HG03457 (cell line): ENCODE measurements around the gene ASTN2.

ENCODE experiments used
- ATAC-seq: cut with Tn5 transposase; IDR thresholded peaks from one replicate; pipeline ENCODE4 v1.9.1; 2021; ENCODE audit warnings: moderate number of reproducible peaks; ENCODE audit not compliant: unreplicated experiment

The ASTN2 gene

GRCh38 chr9:116596646-116597045, 818.2 kb downstream of the ASTN2 start:
- no peak for ATAC-seq

GRCh38 chr9:116594547-116594946, 820.3 kb downstream of the ASTN2 start:
- no peak for ATAC-seq

DNA sequence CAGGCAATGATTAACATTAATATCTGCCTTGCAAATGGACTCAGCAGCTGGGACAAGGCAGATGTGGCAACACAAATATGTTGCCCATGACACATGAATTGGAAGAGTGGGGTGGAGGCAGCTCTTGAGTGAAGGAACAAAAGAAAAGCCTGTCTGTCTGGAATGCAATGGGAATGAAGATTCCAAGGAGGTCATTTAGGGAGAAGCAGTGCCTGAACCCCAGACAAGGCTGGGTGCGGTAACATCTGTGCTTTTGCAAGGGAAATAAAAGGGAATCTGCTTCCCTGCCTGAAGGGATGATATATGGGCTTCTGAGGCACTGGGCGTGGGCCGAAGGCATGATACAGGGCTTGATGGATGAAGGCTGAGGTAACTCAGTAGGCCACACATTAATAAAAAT, 821.9 kb downstream of the ASTN2 start:
- no peak for ATAC-seq

- ATAC-seq = no peak
Measured at GRCh38 chr9:116589392-116590354, 825.2 kb downstream of the ASTN2 start.

DNA sequence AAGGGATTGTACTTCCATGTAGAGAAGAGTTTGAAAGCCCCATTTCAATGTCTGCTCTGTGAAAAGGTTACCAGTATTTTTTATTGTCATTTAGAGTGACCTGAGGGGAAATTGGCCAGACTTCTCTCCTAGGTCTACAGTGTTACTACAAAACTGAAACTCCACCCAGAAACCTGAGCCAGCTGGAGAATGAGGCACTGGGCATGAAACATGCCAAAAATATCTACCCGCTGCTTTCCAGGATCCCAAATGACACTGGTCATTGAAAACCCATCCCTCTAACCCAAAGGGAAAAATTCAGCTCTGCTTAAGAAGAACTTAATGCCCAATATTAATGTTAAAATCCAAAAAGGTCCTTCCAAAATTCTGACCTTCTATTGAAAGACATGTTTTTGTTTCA, 826.9 kb downstream of the ASTN2 start:
- no peak for ATAC-seq

DNA sequence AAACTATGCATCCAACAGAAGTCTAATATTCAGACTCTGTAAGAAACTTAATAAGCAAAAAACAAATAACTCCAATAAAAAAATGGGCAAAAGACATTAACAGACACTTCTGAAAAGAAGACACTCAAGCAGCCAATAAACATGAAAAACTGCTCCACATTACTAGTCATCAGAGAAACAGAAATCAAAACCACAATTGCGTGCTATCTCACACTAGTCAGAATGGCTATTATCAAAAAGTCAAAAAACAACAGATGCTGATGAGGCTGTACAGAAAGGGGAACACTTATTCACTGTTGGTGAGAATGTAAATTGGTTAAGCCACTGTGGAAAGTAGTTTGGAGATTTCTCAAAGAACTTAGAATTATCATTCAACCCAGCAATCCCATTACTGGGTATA, 829.0 kb downstream of the ASTN2 start:
- ATAC-seq = no peak

DNA sequence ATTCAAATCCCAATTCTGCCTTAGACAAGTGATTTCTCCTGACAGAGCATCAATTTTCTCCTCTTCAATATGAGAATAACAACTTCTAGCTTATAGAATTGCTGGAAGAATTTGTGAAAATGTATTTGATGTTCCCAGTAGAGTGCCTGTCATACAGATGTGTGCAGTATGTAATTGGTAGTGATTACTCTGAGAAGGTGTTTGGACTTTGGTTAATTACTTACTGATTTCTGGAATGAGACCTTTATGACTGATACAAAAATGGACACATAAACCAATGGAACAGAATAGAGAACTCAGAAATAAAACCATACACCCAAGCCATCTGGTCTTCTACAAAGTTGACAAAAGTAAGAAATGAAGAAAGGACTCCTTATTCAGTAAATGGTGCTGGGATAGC, 829.7 kb downstream of the ASTN2 start:
- no peak for ATAC-seq

GRCh38 chr9:116580853-116581252, 834.0 kb downstream of the ASTN2 start:
- no peak for ATAC-seq

DNA sequence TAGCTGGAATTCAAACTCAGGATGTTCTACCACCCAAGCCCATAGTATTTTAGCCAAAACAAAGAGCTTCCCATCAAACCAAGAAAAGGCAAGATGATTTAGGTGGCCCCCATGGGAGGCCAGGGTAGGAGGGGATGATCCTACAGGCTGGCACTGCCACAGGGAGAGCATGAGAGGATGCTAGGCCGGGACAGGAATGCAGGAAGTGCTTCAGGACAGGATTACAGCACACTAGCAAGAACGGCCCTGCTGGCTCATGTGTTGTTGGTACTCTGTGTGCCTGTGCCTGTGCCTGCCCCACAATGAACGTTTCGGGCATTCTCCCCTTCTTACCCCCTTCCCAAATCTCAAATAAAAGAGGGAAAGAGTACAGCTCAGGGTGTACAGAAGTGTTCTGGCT, 838.5 kb downstream of the ASTN2 start:
- no peak for ATAC-seq

GRCh38 chr9:116574027-116574679, 840.7 kb downstream of the ASTN2 start:
- no peak for ATAC-seq

- no peak for ATAC-seq
Measured at GRCh38 chr9:116572095-116572748, 842.6 kb downstream of the ASTN2 start.

DNA sequence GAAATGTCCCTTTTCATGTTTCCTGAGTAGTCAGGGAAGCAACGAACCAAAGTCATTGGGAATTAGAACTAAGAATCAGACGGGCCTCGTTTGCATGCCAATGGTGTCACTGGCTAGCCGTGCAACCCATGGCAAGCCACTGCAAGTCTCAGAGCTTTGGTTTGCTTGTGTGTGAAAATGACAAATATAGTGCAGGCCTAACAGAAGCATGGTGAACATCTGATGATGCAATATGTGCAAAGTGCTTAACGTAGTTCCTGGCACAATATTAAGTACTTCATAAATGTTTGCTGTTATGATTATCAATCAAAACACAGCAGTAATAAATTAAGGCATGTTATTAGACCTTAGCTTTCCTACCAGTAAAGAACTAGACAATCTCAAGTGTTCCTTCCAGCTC, 845.7 kb downstream of the ASTN2 start:
- no peak for ATAC-seq

DNA sequence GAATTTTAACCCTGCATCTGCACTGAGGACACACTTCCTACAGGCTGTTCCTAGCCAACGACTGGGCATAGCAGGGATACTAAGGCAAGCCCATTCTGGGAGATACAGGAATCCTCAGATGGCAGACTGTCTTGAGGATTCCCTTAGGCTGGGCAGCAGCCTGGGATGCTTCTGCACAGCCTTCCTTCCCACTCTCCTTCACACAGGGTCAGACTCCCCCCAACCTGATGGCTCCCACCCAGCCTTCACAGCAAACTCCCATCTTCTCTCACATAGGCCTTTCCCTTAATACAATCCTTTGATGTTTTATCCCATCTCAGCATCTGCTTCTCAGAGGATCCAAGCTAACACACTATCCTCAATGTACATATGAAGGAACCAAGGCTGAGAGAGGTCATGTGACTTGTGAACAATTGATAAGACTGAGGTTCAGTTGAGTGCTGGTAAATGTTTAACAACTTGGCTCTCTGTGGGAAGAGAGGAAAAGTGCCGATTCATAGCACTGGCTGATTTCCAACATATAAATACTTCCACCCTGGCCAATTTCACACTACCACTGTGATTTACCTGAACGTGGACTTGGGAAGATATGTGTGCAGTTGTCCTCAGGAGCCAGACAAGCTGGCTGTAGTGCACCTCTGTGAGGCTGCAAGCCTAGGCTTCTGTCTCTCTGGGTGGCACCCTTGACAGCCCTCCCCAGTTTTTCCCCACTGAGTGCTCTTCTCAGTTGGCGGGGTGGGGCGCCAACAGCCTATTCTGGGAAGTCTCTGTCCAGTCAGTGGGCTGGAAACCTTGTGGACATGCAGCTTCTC, 848.0 kb downstream of the ASTN2 start:
- ATAC-seq = no peak

- ATAC-seq = no peak
Measured at GRCh38 chr9:116565986-116566385, 848.9 kb downstream of the ASTN2 start.

GRCh38 chr9:116564266-116564793, 850.5 kb downstream of the ASTN2 start:
- ATAC-seq = no peak

DNA sequence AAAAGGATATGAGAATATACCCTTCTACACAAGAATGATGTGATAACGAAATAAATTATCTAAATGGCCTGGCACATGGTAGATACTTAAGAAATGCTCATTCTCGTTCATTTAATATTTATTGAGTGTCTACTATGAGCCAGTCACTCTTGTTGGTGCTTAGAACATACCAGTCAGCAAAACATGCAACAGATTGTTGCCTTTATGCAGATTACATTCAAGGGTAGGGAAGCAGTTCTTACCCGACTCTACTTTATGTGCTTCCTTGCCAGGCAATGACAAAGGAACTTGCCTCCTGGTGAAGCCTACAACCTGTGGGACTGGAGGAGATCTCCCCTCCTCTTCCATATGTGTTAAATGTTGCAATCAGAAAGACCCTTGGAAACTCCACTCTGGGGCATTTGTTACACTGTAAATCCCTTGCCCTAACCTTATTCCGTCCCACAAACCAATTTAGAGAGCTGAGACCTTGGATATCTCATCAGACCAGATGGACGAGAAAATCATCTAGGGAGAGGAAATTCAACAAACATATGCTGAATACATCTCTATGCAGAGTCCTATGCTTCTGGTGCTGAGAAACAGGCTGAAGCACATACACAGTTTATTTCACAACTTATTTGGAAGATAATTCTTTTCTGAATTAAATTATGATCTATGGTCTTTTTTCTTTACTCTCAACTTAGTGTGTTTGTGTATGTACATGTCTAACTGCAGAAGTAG, 855.9 kb downstream of the ASTN2 start:
- ATAC-seq = no peak

- ATAC-seq = no peak
Measured at GRCh38 chr9:116558035-116558434, 856.8 kb downstream of the ASTN2 start.

DNA sequence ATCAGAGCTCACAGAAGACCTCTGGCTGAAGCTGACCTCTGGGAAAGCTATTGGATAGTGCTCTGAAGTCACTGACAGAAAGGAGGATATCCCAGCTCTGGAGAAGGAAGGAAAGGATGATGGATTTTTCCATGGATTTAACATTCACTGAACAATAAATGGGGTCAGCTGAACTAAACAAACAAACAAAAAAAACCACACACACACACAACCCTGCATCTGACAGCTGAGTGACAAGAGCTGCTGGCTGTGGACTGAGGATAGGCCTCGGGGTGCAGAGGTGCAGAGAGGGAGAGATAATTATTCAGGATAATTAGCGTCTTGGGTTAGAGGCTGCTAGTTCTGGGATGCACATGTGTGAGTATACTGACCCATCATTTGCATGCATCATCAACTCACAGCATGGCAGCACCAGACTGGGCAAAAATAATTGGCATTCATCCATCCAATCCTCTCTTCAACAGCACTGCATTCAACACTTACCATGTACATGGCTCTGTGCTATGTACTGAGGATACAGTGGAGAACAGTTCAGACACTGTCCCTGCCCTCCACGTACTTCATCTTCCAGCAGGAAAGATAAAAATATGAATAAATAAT, 859.2 kb downstream of the ASTN2 start:
- ATAC-seq = no peak

DNA sequence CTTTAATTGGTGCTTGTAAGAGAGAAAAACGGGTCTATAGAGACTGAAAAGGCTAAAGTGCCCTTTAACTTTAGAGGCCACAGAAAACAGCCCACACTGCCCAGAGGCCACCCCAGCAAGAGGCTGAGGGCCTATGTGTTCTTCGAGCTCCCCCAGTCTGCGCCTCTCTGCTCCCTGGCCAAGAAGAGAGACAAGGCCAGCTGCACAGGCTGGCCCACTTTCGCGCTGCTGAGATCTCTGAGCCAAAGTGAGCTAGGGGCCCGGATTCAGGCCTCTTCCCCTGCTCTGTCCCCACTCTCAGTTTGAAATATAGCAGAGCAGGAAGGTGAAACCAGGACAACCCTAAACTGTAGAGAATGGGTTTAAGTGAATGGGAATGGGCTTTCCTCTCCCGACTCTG, 859.7 kb downstream of the ASTN2 start:
- no peak for ATAC-seq
